Stimulated activated CD8-positive, alpha-beta memory T cell treated with anti-CD3 and anti-CD28 coated beads, Interleukin-4, amount 100 ng/mL, for 4 hours (primary cell): Measurements from ENCODE around the gene THSD4.

Experiments
- DNase-seq, 2 donors: peaks; one replicate each; pipeline ENCODE4 v3.0.0-alpha.2; 2020; ENCODE audit warnings: low read depth in 2 of 2, low spot score in 1 of 2

The THSD4 gene

DNA sequence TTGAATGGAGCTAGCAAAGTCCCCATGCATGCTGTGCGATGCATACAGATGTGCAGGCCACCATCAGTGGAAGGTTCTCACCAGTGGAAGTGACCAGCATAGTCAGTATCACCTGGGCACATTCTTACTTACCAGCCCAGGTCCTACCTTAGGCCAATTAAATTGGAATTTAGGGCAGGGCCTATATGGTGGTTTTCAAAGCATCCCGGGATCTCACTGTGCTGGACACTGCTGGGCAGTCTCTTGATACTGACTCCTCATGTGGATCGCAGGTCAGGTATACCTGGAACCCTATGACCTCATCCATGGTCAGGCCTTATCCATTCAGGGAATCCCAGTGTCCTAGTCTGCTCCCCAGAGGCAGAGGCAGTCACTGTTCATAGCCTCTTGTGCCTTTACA is 358.5 kb downstream of the THSD4 start:
- no peak for DNase-seq

DNA sequence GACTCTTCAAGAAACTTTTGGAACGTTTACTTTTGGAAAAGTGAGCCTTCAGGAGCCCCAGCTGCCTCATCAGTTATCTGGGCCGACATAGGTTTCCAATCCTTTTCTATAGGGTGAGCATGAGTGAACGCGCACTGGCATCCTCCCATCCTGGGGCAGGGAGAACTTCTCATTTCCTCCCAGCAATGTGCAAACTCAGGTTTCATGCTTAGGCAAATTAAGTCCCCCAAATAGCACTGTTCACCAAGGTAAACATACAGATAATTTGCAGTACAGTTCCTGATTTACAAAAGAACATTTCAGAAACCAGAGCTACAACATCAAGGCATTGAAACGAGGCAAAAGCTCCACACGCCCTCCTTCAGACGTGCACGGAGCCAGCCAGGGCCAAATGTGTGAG is 361.6 kb downstream of the THSD4 start:
- DNase-seq, result no peak

DNA sequence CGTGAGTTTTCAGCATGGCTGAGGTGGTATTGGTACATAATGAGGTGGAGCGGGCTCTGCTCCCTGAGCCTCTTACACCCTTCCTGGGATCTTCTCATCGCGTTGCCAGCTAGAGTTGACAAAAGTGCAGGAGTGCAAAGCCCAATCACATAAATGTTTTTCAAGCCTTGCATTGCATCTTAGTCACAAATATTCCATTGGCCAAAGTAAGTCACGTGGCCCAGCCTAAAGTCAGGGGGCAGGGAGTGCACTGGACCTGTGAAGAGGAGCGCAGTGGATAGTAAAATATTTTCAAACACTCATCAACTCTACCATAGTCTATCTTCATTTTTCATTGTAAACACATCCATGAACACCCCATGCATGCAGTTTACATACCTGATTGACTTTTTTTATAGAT is 365.3 kb downstream of the THSD4 start:
- no peak for DNase-seq

GRCh38 chr15:71484080-71484479 is 368.8 kb downstream of the THSD4 start:
- no peak for DNase-seq

DNA sequence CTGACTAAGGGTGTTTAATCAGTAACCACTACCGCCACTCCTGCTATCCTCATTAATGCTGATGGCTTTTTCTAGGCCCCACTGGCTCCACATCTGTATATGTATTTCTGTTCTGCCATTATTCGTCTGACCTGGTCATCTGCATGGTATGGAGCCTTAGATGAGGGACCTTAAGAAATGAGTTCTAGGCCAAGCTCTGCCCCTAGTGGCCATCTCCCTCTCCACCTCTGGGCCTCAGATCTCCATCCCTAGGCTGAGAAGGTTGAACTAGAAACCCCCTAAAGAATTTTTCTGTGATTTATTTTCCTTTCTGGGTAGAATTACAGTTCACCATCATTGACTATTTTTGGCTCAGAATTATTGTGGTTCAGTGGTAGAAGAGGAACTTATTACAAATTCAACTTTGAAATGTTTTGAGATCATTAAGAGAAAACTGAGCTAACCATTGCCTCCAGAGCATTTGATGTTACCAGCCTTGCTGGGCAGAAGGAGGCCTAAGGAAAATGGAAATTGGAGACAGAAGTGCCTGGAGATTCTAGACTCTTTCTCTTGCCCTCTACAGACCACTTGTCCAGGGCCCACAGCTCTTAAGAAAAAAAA is 369.9 kb downstream of the THSD4 start:
- no peak for DNase-seq

DNA sequence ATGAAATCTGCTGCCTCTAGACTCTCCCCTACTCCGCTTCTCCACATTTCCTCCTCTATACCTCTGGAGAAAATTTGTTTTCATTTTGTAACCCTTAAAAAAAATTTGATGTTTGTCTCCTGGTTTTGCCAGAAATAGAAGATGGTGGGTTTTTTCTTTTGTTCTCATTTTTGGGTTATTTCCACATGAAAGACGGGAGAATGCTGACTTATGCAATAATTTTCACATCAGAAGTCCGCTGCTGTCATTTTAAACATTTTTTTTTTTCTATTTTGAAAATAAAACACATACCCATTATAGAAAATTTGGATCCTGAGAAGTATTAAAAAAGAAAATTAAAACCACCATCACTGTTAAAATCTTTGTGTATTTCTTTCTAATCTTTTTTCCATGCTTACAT is 374.3 kb downstream of the THSD4 start:
- no peak for DNase-seq

- DNase-seq, result no peak
Observed at GRCh38 chr15:71493526-71493925, 378.3 kb downstream of the THSD4 start.

GRCh38 chr15:71494563-71495397 is 379.5 kb downstream of the THSD4 start:
- DNase-seq, result no peak

GRCh38 chr15:71495398-71495780 is 380.1 kb downstream of the THSD4 start:
- no peak for DNase-seq

DNA sequence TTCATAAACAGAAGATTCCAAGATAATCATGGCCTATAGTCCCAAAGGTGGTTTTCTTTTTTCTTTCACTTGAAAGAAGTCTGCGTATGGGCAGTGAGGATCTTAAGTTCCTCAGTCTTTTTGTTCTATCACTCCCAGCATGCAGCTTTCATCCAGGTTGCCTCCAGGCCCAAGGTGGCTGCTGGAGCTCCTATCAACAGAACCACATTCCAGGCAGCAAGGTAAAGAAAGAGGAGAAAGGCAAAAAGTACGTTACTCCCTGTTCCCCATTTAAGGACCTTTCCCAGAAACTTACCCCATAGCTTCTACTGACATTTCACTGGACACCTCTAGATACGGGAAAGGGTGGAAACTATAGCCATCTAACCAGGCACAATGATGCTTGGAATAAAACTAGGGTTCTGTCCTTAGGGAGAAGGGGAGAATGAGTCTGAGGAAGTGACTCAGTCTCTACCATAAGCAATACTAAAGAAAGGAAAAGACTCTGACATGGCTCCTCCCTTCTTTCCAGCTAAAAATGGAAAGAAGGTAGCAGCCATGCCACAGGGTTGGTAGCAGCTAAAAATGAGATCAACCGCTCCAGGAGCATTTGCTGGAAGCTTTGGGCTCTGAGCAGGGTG is 381.2 kb downstream of the THSD4 start:
- no peak for DNase-seq

- DNase-seq, result no peak
Observed at GRCh38 chr15:71501344-71502076, 386.2 kb downstream of the THSD4 start.

GRCh38 chr15:71502077-71502432 is 386.8 kb downstream of the THSD4 start:
- DNase-seq, result no peak

- no peak for DNase-seq
Observed at GRCh38 chr15:71505962-71506361, 390.7 kb downstream of the THSD4 start.

DNA sequence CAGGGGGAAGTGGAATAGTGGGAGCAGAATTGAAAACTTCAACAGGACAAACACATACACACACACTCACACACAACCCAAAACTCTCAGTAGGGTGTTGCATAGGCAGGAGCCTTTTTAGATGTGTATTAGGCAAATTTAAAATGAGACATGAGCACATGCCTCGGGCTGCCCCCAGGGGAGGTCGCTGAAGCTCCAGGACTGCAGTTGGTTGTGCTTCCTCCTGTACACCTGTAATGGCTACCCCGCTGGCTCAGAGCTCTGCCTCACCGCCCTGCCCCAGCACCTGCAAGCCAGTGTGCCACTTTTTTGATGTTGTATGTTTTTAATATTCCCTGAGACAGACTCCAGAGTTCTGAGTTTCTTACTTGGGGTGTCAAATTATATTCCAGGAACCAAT is 391.7 kb downstream of the THSD4 start:
- DNase-seq, result no peak

- DNase-seq, result no peak
Observed at GRCh38 chr15:71508081-71508682, 392.9 kb downstream of the THSD4 start.

DNA sequence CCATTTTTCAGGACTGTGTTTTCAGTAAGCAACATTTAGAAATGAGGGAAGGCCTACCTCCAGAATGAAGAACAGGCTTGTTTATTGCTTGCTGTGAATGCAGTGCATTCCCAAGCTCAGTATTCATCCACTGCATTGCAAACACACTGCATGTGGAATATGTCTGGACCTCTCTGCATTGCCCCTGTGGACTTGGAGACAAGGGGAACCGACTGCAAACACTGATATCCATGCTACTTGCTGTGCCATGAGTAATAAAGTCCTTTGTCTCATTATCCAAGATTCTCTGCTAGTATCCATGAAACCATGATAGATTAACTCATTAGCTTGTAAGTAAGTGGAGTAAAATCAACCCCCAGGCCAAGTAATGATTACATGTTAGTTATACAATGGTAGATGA is 393.9 kb downstream of the THSD4 start:
- DNase-seq, result no peak

DNA sequence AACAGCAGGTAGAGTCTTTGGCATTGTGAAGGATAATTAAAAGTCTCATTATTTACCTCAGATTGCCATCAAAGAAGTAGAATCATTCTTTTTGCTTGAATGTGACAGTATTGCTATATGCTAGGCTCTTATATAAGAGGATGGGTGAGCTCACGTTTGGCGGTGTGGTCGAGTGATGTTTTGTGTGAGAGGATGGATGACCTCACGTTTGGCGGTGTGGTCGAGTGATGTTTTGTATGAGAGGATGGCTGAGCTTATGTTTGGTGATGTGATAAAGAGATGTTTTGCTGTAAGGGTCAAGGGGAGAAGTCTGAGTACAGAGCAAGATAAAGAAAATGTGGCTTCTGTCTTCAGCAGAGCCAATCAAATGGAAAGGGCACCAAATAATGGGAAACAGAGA is 395.5 kb downstream of the THSD4 start:
- DNase-seq, result no peak

GRCh38 chr15:71511796-71512681 is 396.8 kb downstream of the THSD4 start:
- DNase-seq, result no peak

- no peak for DNase-seq
Observed at GRCh38 chr15:71512682-71513006, 397.4 kb downstream of the THSD4 start.

DNA sequence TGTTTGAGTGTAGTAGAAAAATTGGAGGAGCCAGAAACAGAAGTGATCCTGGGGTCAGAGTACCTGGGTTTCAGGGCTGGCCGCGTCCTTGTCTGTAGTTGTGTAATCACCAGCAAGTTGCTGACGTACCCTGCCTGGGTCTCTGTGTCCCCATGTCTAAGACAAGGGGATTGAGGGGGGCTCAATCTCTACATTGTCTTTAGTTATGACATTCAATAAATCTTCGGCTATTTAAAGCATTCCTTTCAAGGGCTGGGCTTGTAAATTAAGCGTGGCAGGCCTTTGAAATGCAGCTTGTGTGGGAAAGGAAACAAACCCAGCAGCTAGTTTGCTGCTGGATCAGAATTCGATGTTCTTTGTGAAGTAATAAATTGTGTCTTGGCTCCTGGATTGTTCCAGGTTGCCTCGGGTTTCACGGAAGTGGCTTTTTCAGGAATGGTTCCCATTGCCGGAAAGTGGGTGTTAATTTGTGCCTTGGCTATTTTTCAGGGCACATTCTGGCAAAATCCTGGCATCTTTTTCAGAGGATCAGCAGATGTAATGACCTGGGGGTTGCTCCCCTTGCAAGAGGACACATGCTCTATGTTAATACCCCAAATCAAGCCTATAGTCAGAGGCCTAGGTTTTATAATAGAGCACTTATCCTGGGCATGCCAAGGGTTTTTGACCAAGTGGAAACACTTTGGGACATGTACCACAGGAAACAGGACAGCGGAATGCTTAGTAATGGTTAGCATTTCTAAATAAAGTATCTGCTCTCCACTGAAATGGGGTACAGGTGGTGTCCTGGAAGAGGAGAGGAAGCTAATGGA is 400.3 kb downstream of the THSD4 start:
- DNase-seq, result no peak
